CD4-positive, alpha-beta memory T cell (primary cell): ENCODE measurements around the gene ZBP1. TPM values are rescaled to one million over a fixed set of nuclear protein-coding genes. Genes with fewer than 3 reads are reported as not detected.

ENCODE experiments used
- CTCF ChIA-PET: fragments of 350-600 bp; sonication (Branson Sonifier 250); formaldehyde crosslinking; loops from one replicate; lab custom pipeline; 2021; ENCODE audit warnings: inconsistent platforms; ENCODE audit not compliant: partially characterized antibody; lab: Charles Lee
- POLR2A ChIA-PET: fragments of 350-600 bp; sonication (Branson Sonifier 250); formaldehyde crosslinking; loops from one replicate; lab custom pipeline; 2021; ENCODE audit not compliant: partially characterized antibody; lab: Charles Lee
- DNase-seq, 5 donors: peaks; one replicate each; pipeline versions ENCODE4 v3.0.0 to v3.0.0-alpha.2; 2020 to 2022; ENCODE audit warnings: mixed read lengths in 1 of 5
- H3K27ac ChIP-seq: one replicate; pipeline ENCODE4 v1.7.0; 2013; ENCODE audit warnings: low read depth, low read length
- H3K27me3 ChIP-seq: 2 replicates; pipeline ENCODE4 v1.7.0; 2013; ENCODE audit warnings: mild to moderate bottlenecking, low read length, moderate library complexity; ENCODE audit not compliant: insufficient read depth
- H3K36me3 ChIP-seq: 2 replicates; pipeline ENCODE4 v1.7.0; 2013; ENCODE audit warnings: mild to moderate bottlenecking, low read length, moderate library complexity; ENCODE audit not compliant: insufficient read depth
- H3K4me1 ChIP-seq: 2 replicates; pipeline ENCODE4 v1.7.0; 2013; ENCODE audit warnings: mild to moderate bottlenecking, low read length, moderate library complexity; ENCODE audit not compliant: insufficient read depth
- H3K4me3 ChIP-seq, 2 donors: one replicate each; pipeline ENCODE4 v1.7.0; 2013; ENCODE audit warnings: low read length in 2 of 2, mild to moderate bottlenecking in 1 of 2
- H3K9me3 ChIP-seq, 2 donors: one replicate each; pipeline ENCODE4 v1.7.0; 2013; ENCODE audit warnings: low read length in 2 of 2, control low read depth in 1 of 2; ENCODE audit not compliant: control insufficient read depth in 1 of 2
- H3K27ac Mint-ChIP-seq, 7 donors: one replicate each; pipeline ENCODE4 v1.8.0; 2020 to 2021; ENCODE audit warnings: mixed read lengths in 7 of 7, mild to moderate bottlenecking in 6 of 7, inconsistent platforms in 3 of 7, moderate library complexity in 3 of 7
- H3K27me3 Mint-ChIP-seq, 2 donors: one replicate each; pipeline ENCODE4 v1.8.0; 2020 to 2021; ENCODE audit warnings: mixed read lengths in 2 of 2
- H3K36me3 Mint-ChIP-seq, 2 donors: one replicate each; pipeline ENCODE4 v1.8.0; 2020 to 2021; ENCODE audit warnings: mixed read lengths in 2 of 2, inconsistent platforms in 1 of 2, mild to moderate bottlenecking in 1 of 2
- H3K4me1 Mint-ChIP-seq, 4 donors: one replicate each; pipeline ENCODE4 v1.8.0; 2020 to 2021; ENCODE audit warnings: mixed read lengths in 4 of 4, mild to moderate bottlenecking in 1 of 4
- H3K4me3 Mint-ChIP-seq, 8 donors: one replicate each; pipeline ENCODE4 v1.8.0; 2020 to 2021; ENCODE audit warnings: mixed read lengths in 8 of 8, mild to moderate bottlenecking in 7 of 8, moderate library complexity in 6 of 8, inconsistent platforms in 3 of 8
- H3K9me3 Mint-ChIP-seq, 8 donors: one replicate each; pipeline ENCODE4 v1.8.0; 2020 to 2021; ENCODE audit warnings: mixed read lengths in 8 of 8, mild to moderate bottlenecking in 5 of 8, inconsistent platforms in 3 of 8, moderate library complexity in 1 of 8
- intact Hi-C: fragments of 100-400 bp; cut with micrococcal nuclease; formaldehyde crosslinking; loops from one replicate; pipeline ENCODE4 v1.15.1; 2023
- polyA plus RNA-seq, 2 donors: library from polyadenylated mRNA; unstranded; fragments of 300-500 nt; fragmentation: Illumina TruSeq; gene quantifications; one replicate each; pipeline ENCODE4 v1.2.3, GENCODE V29; 2021
- total RNA-seq, 2 experiments: library from RNA; stranded (reverse); gene quantifications; one replicate each; pipeline ENCODE4 v1.2.3, GENCODE V29; 2021

Gene ZBP1
- total and polyA plus RNA-seq, 4 experiments from 2014 or later, result 11.7 to 25.2 (median 19.8) TPM

- H3K9me3 Mint-ChIP-seq, result no peaks in the 10 kb centered on the region
- no peak overlapping the region for H3K4me3 Mint-ChIP-seq
- no peaks in the 10 kb centered on the region for H3K4me1 ChIP-seq
- CTCF ChIA-PET, result interaction anchor here (0.6 kb wide), 1 partner anchor 43 kb away, joined by 3 read pairs; no protein-coding TSS in a partner anchor
- no peaks in the 10 kb centered on the region for H3K36me3 Mint-ChIP-seq
- intact Hi-C loops, result no loop called here
- POLR2A ChIA-PET, result no interaction called here
- no peak overlapping the region for H3K4me3 ChIP-seq
- DNase-seq, result no peak
- no peaks in the 10 kb centered on the region for H3K4me1 Mint-ChIP-seq
- H3K27ac Mint-ChIP-seq, result no peak overlapping the region
- H3K27me3 ChIP-seq, result no peaks in the 10 kb centered on the region
- H3K36me3 ChIP-seq, result no peaks in the 10 kb centered on the region
- H3K27me3 Mint-ChIP-seq, result no peaks in the 10 kb centered on the region
- H3K27ac ChIP-seq, result no peak overlapping the region
- no peaks in the 10 kb centered on the region for H3K9me3 ChIP-seq
Observed at GRCh38 chr20:57665589-57665971, 45.4 kb upstream of the ZBP1 start.

- POLR2A ChIA-PET, result no interaction called here
- CTCF ChIA-PET, result interaction anchor here (0.6 kb wide), 1 partner anchor 42 kb away, joined by 3 read pairs; no protein-coding TSS in a partner anchor
- no peaks in the 10 kb centered on the region for H3K9me3 ChIP-seq
- Mint-ChIP-seq H3K27ac (peak overlapping the region in 1 of 7 donors; percentile 29), H3K4me1 (peaks cover 0 to 2% (median 0%) of the 10 kb centered on the region in 4 donors), H3K9me3 (peaks cover 0 to 2% (median 0%) of the 10 kb centered on the region in 8 donors), H3K27me3 (no peaks in the 10 kb centered on the region), H3K36me3 (no peaks in the 10 kb centered on the region), H3K4me3 (no peak overlapping the region)
- no peaks in the 10 kb centered on the region for H3K27me3 ChIP-seq
- H3K27ac ChIP-seq, result no peak overlapping the region
- H3K4me3 ChIP-seq, result no peak overlapping the region
- H3K4me1 ChIP-seq, result no peaks in the 10 kb centered on the region
- DNase-seq, result no peak
- intact Hi-C loops, result no loop called here
- no peaks in the 10 kb centered on the region for H3K36me3 ChIP-seq
Observed at GRCh38 chr20:57664924-57665588, 44.8 kb upstream of the ZBP1 start.

DNA sequence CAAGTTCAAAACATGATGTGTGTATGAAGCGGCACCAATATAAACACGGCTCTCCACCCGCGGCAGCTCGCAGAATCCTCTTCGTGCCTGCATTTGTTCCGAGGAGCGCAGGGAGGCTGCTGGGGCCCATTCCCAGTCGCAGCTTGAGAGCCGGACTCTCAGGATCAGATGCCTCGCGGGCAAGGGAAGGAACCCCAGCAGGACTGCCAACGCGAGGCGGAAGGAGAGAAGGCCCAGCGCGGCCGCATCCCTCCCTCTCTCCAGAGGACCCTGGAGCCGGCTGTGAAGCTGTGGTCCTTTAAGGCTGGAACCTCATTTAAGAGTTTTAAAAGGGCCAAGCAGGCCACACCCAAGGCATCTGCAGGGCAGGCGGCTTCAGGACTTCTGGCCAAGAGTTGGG lies 44.2 kb upstream of the ZBP1 start:
- DNase-seq, result no peak
- H3K4me3 ChIP-seq, result no peak overlapping the region
- no peaks in the 10 kb centered on the region for H3K36me3 ChIP-seq
- Mint-ChIP-seq H3K27ac (no peak overlapping the region), H3K9me3 (peaks cover 0 to 2% (median 0%) of the 10 kb centered on the region in 8 donors), H3K4me3 (no peak overlapping the region), H3K27me3 (no peaks in the 10 kb centered on the region), H3K4me1 (peaks cover 0 to 2% (median 0%) of the 10 kb centered on the region in 4 donors), H3K36me3 (no peaks in the 10 kb centered on the region)
- no peaks in the 10 kb centered on the region for H3K27me3 ChIP-seq
- H3K9me3 ChIP-seq, result no peaks in the 10 kb centered on the region
- no peak overlapping the region for H3K27ac ChIP-seq
- ChIA-PET CTCF (no interaction called here), POLR2A (no interaction called here)
- no peaks in the 10 kb centered on the region for H3K4me1 ChIP-seq
- intact Hi-C loops, result no loop called here

DNA sequence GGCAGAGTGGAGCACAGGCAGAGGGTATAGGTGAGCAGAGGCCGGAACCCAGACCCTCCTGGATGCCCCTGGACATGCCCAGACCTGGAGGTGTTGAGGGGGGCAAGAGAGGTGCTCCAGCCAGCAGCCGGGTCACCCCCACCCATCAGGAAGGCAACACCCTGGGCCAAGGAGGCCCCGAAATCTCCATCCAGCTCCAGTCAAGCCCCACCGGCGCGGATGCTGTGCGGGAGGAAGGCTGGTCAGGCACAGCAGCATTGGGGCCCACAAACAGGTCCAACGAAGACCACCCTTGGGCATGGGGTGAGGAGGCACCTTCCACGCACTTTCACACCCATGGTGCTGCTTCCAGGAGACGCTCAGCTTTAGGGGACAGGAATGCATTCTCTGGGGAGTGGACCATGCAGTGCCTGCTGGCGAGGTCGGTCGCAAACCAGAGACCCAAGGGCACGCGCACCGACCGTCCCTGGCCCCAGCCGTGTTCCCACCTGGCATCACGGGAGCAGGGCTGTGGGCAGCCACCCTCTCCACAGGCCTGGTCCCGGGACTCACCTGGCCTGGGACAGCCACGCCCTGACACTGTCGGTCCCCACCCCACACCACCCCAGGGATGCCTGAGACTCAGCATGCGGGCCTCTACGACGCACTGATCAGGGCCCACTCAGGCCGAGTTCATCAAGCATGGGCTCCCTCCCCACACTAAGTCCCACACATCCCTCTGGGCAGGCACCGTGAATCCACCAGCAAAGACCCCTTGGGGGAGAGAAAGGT lies 43.6 kb upstream of the ZBP1 start:
- H3K4me3 ChIP-seq, result no peak overlapping the region
- ChIA-PET POLR2A (no interaction called here), CTCF (no interaction called here)
- Mint-ChIP-seq H3K4me3 (no peak overlapping the region), H3K36me3 (no peaks in the 10 kb centered on the region), H3K9me3 (peaks cover 0 to 2% (median 0%) of the 10 kb centered on the region in 8 donors), H3K27me3 (no peaks in the 10 kb centered on the region), H3K4me1 (peaks cover 0 to 4% (median 1%) of the 10 kb centered on the region in 4 donors), H3K27ac (no peak overlapping the region)
- intact Hi-C loops, result no loop called here
- H3K9me3 ChIP-seq, result no peaks in the 10 kb centered on the region
- no peak for DNase-seq
- H3K27me3 ChIP-seq, result no peaks in the 10 kb centered on the region
- H3K36me3 ChIP-seq, result no peaks in the 10 kb centered on the region
- H3K4me1 ChIP-seq, result no peaks in the 10 kb centered on the region
- no peak overlapping the region for H3K27ac ChIP-seq

DNA sequence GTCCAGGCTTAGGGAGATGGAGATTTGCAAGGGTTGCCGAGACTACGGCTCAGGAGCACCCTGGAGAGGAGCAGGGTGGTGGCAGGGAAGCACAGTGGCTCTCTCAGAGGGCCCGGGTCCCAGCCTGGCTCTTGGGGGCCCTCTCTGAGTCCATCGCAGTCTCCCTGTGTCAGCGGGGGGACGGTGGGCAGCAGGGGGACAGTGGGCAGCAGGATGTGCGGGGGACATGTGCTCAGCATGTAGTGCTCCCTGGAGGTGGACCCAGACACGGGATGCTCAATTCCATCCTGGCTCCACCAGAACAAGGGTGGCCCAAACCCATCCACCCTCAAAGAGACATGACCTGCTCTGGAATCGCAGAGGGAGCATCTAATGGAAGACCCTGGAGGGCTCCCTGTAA lies 43.0 kb upstream of the ZBP1 start:
- H3K36me3 ChIP-seq, result no peaks in the 10 kb centered on the region
- H3K4me3 ChIP-seq, result no peak overlapping the region
- Mint-ChIP-seq H3K4me3 (no peak overlapping the region), H3K27ac (no peak overlapping the region), H3K36me3 (no peaks in the 10 kb centered on the region), H3K4me1 (peaks cover 3 to 9% (median 5%) of the 10 kb centered on the region in 4 donors), H3K27me3 (no peaks in the 10 kb centered on the region), H3K9me3 (peaks cover 0 to 2% (median 0%) of the 10 kb centered on the region in 8 donors)
- intact Hi-C loops, result no loop called here
- ChIA-PET POLR2A (no interaction called here), CTCF (no interaction called here)
- peaks cover 4% of the 10 kb centered on the region for H3K4me1 ChIP-seq
- H3K27ac ChIP-seq, result no peak overlapping the region
- no peak for DNase-seq
- no peaks in the 10 kb centered on the region for H3K9me3 ChIP-seq
- no peaks in the 10 kb centered on the region for H3K27me3 ChIP-seq

DNA sequence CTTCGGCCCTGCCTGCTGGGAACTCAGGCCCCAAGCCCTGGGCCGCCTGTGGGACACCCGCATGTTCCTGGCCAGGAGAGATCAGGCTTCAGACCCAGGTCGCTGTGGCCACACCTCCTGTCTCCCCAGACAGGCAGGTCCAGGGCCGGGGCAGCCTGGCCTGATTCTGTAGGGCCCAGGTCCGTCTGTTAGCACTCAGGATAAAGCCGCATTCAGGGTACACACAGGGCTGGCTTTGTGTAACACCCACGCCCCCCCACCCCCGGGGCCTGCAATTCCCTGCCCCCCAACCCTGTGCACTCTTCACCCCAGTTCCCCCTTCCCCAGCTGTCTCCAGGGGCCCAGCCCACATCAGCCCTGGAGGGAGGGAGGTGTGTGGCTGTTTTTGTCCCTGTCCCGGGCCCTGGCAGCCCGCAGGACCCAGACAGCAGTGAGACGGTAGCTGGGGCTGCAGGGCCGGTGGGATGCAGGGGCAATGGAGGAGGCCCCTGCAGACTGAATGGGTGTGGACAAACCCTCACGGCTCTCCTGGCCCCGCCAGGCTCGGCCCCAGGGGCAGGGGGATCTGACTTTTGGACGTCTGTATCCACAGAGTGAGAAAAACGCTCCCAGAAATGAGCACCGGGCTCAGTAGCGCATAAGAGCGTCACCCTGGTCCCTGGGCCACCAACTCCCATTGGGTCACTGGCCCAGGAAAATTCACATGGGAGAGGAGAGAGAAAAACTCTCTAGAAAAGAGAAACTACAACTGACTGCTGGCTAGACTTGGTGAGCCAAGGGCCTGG lies 42.4 kb upstream of the ZBP1 start:
- H3K36me3 Mint-ChIP-seq, result no peaks in the 10 kb centered on the region
- ChIA-PET POLR2A (no interaction called here), CTCF (no interaction called here)
- no peaks in the 10 kb centered on the region for H3K36me3 ChIP-seq
- peaks cover 0 to 2% (median 0%) of the 10 kb centered on the region in 8 donors for H3K9me3 Mint-ChIP-seq
- no peaks in the 10 kb centered on the region for H3K9me3 ChIP-seq
- H3K4me3 ChIP-seq, result no peak overlapping the region
- H3K4me3 Mint-ChIP-seq, result no peak overlapping the region
- H3K4me1 ChIP-seq, result peaks cover 10% of the 10 kb centered on the region
- DNase-seq, result no peak
- H3K27ac ChIP-seq, result no peak overlapping the region
- intact Hi-C loops, result no loop called here
- peaks cover 8 to 15% (median 11%) of the 10 kb centered on the region in 4 donors for H3K4me1 Mint-ChIP-seq
- no peaks in the 10 kb centered on the region for H3K27me3 Mint-ChIP-seq
- H3K27me3 ChIP-seq, result no peaks in the 10 kb centered on the region
- no peak overlapping the region for H3K27ac Mint-ChIP-seq
